Common myeloid progenitor, CD34-positive (primary cell): Measurements from ENCODE around the gene PITPNC1.

Experiments
- CTCF ChIA-PET: fragments of 350-600 bp; sonication (Branson Sonifier 250); formaldehyde crosslinking; loops from one replicate; lab custom pipeline; 2021; ENCODE audit warnings: antibody characterized with exemption; lab: Charles Lee
- POLR2A ChIA-PET: fragments of 350-600 bp; sonication (Branson Sonifier 250); formaldehyde crosslinking; loops from one replicate; lab custom pipeline; 2021; ENCODE audit warnings: antibody characterized with exemption; lab: Charles Lee
- DNase-seq, 3 donors: peaks; one replicate each; pipeline versions ENCODE4 v3.0.0 to v3.0.0-alpha.2; 2013
- H3K27ac ChIP-seq, 2 experiments: 1 replicate in 1 of 2; 2 replicates in 1 of 2; pipeline ENCODE4 v1.7.0; 2013; ENCODE audit warnings: inconsistent platforms in 2 of 2, low read length in 2 of 2, mild to moderate bottlenecking in 2 of 2, low read depth in 1 of 2, moderate library complexity in 1 of 2; ENCODE audit not compliant: severe bottlenecking in 2 of 2, insufficient read depth in 1 of 2, poor library complexity in 1 of 2
- H3K27me3 ChIP-seq, 5 experiments: replicated peaks in 2 of 5; 1 replicate in 3 of 5; 2 replicates in 2 of 5; pipeline versions ENCODE4 v1.6.1 to v1.7.0; 2013; ENCODE audit warnings: low read length in 4 of 5, mild to moderate bottlenecking in 2 of 5, moderate library complexity in 2 of 5, inconsistent platforms in 1 of 5; ENCODE audit not compliant: insufficient read depth in 5 of 5, control insufficient read depth in 4 of 5
- H3K36me3 ChIP-seq, 4 experiments: 1 replicate in 2 of 4; 2 replicates in 2 of 4; pipeline versions ENCODE4 v1.6.1 to v1.7.0; 2013; ENCODE audit warnings: low read length in 3 of 4, control low read depth in 1 of 4, mild to moderate bottlenecking in 1 of 4; ENCODE audit not compliant: control insufficient read depth in 4 of 4, insufficient read depth in 4 of 4
- H3K4me1 ChIP-seq, 4 experiments: 1 replicate in 3 of 4; 2 replicates in 1 of 4; pipeline versions ENCODE4 v1.6.1 to v1.7.1; 2013; ENCODE audit warnings: low read length in 3 of 4, mild to moderate bottlenecking in 3 of 4, control low read depth in 1 of 4, inconsistent platforms in 1 of 4, moderate library complexity in 1 of 4; ENCODE audit not compliant: control insufficient read depth in 4 of 4, insufficient read depth in 4 of 4; ENCODE audit errors: control extremely low read depth in 1 of 4
- H3K4me3 ChIP-seq, 7 experiments: 1 replicate in 4 of 7; 2 replicates in 3 of 7; pipeline versions ENCODE4 v1.5.1 to v1.7.0; 2013; ENCODE audit warnings: mild to moderate bottlenecking in 7 of 7, low read length in 6 of 7, moderate library complexity in 6 of 7, inconsistent platforms in 2 of 7, low read depth in 2 of 7, control low read depth in 1 of 7; ENCODE audit not compliant: insufficient read depth in 4 of 7, control insufficient read depth in 1 of 7; ENCODE audit errors: extremely low read depth in 1 of 7
- H3K9me3 ChIP-seq, 5 experiments: 1 replicate in 4 of 5; 2 replicates in 1 of 5; pipeline versions ENCODE4 v1.6.1 to v1.7.1; 2013; ENCODE audit warnings: low read length in 4 of 5, mild to moderate bottlenecking in 2 of 5, inconsistent platforms in 1 of 5, low read depth in 1 of 5, moderate library complexity in 1 of 5; ENCODE audit not compliant: control insufficient read depth in 4 of 5, insufficient read depth in 2 of 5; ENCODE audit errors: control extremely low read depth in 1 of 5
- WGBS: methylation state at CpG from one replicate; pipeline ENCODE4 v1.1.5; 2013; ENCODE audit not compliant: insufficient coverage; 5-methylcytosine and 5-hydroxymethylcytosine counted together

The PITPNC1 gene

GRCh38 chr17:67393809-67394397, 16.8 kb downstream of the PITPNC1 start:
- WGBS, result 99% methylated on average over 7 of the region's 9 CpGs
- H3K9me3 ChIP-seq, result no peaks in the 10 kb centered on the region
- peaks cover 4 to 14% (median 10%) of the 10 kb centered on the region in 4 experiments for H3K4me1 ChIP-seq
- peaks cover 0 to 5% (median 0%) of the 10 kb centered on the region in 4 experiments for H3K36me3 ChIP-seq
- no peak overlapping the region for H3K4me3 ChIP-seq
- ChIA-PET CTCF (interaction anchor here (0.6 to 1.4 kb wide), 5 partner anchors 15 to 103 kb away, joined by 3 to 4 read pairs (median 3); no protein-coding TSS in a partner anchor), POLR2A (no interaction called here)
- H3K27ac ChIP-seq, result no peak overlapping the region
- H3K27me3 ChIP-seq, result no peaks in the 10 kb centered on the region
- DNase-seq, result no peak

GRCh38 chr17:67399676-67400075, 22.6 kb downstream of the PITPNC1 start:
- DNase-seq, result no peak
- Histone ChIP-seq H3K4me1 (peaks cover 14 to 30% (median 17%) of the 10 kb centered on the region in 4 experiments), H3K4me3 (no peak overlapping the region), H3K36me3 (no peaks in the 10 kb centered on the region), H3K27ac (peak overlapping the region in 1 of 2 experiments; percentile 20), H3K9me3 (no peaks in the 10 kb centered on the region), H3K27me3 (no peaks in the 10 kb centered on the region)
- WGBS, result 100% methylated on average over 1 of the region's 3 CpGs
- ChIA-PET POLR2A (no interaction called here), CTCF (no interaction called here)

- Histone ChIP-seq H3K4me1 (peaks cover 14 to 30% (median 17%) of the 10 kb centered on the region in 4 experiments), H3K36me3 (no peaks in the 10 kb centered on the region), H3K27me3 (no peaks in the 10 kb centered on the region), H3K9me3 (no peaks in the 10 kb centered on the region), H3K4me3 (peak overlapping the region in 1 of 7 experiments; percentile 30), H3K27ac (peak overlapping the region in 1 of 2 experiments; percentile 20)
- ChIA-PET CTCF (no interaction called here), POLR2A (interaction anchor here (0.7 kb wide), 1 partner anchor 39 kb away, joined by 4 read pairs; no protein-coding TSS in a partner anchor)
- WGBS, result 60% methylated on average over 2 of the region's 6 CpGs
- DNase-seq, result peak in 2 of 3 donors; percentile 82 to 90
Observed at GRCh38 chr17:67400193-67400592, 23.1 kb downstream of the PITPNC1 start.

GRCh38 chr17:67401106-67401505, 24.0 kb downstream of the PITPNC1 start:
- Histone ChIP-seq H3K27ac (no peak overlapping the region), H3K9me3 (no peaks in the 10 kb centered on the region), H3K27me3 (no peaks in the 10 kb centered on the region), H3K36me3 (no peaks in the 10 kb centered on the region), H3K4me1 (peaks cover 14 to 30% (median 17%) of the 10 kb centered on the region in 4 experiments), H3K4me3 (no peak overlapping the region)
- DNase-seq, result no peak
- no CpG with 5 or more reads among the region's 9 CpGs for WGBS
- ChIA-PET POLR2A (interaction anchor here (0.7 kb wide), 1 partner anchor 40 kb away, joined by 4 read pairs; no protein-coding TSS in a partner anchor), CTCF (no interaction called here)

GRCh38 chr17:67401598-67402504, 24.8 kb downstream of the PITPNC1 start:
- WGBS, result 98% methylated on average over 14 of the region's 16 CpGs
- Histone ChIP-seq H3K9me3 (no peaks in the 10 kb centered on the region), H3K4me1 (peaks cover 14 to 30% (median 17%) of the 10 kb centered on the region in 4 experiments), H3K27me3 (no peaks in the 10 kb centered on the region), H3K36me3 (no peaks in the 10 kb centered on the region), H3K4me3 (no peak overlapping the region), H3K27ac (no peak overlapping the region)
- POLR2A ChIA-PET, result no interaction called here
- no peak for DNase-seq
- CTCF ChIA-PET, result no interaction called here

- POLR2A ChIA-PET, result no interaction called here
Observed at GRCh38 chr17:67403065-67403464, 26.0 kb downstream of the PITPNC1 start.

More at GRCh38 chr17:67403065-67403464, 26.0 kb downstream of the PITPNC1 start:
- Histone ChIP-seq H3K9me3 (no peaks in the 10 kb centered on the region), H3K36me3 (no peaks in the 10 kb centered on the region), H3K27me3 (no peaks in the 10 kb centered on the region), H3K4me3 (no peak overlapping the region), H3K27ac (no peak overlapping the region), H3K4me1 (peaks cover 14 to 30% (median 17%) of the 10 kb centered on the region in 4 experiments)
- CTCF ChIA-PET, result no interaction called here
- WGBS, result no CpG with 5 or more reads among the region's 2 CpGs
- DNase-seq, result no peak
